GM18499 (cell line): ENCODE data around the gene PBX4.

Experiments
- ATAC-seq: cut with Tn5 transposase; IDR thresholded peaks from one replicate; pipeline ENCODE4 v1.9.1; 2021; ENCODE audit warnings: moderate number of reproducible peaks; ENCODE audit not compliant: insufficient read depth, unreplicated experiment

PBX4 gene

GRCh38 chr19:19530889-19531288 is 87.6 kb downstream of the PBX4 start:
- no peak for ATAC-seq

GRCh38 chr19:19530423-19530804 is 88.1 kb downstream of the PBX4 start:
- no peak for ATAC-seq

- ATAC-seq: no peak
Observed at GRCh38 chr19:19529783-19530422, 88.6 kb downstream of the PBX4 start.

- no peak for ATAC-seq
Observed at GRCh38 chr19:19528721-19529490, 89.6 kb downstream of the PBX4 start, which contains the start of gene YJEFN3. Gene YJEFN3 (plus strand): TSS chr19:19528911. CDS start chr19:19528933, 22 bp downstream.

- ATAC-seq: no peak
Observed at GRCh38 chr19:19527674-19528625, 90.5 kb downstream of the PBX4 start.

- no peak for ATAC-seq
Observed at GRCh38 chr19:19527371-19527656, 91.2 kb downstream of the PBX4 start.

GRCh38 chr19:19526581-19527370 is 91.7 kb downstream of the PBX4 start:
- no peak for ATAC-seq

- ATAC-seq: no peak
Observed at GRCh38 chr19:19525611-19526380, 92.7 kb downstream of the PBX4 start.

- no peak for ATAC-seq
Observed at GRCh38 chr19:19524053-19524452, 94.4 kb downstream of the PBX4 start.

- ATAC-seq: no peak
Observed at GRCh38 chr19:19523177-19523576, 95.3 kb downstream of the PBX4 start.

- ATAC-seq: no peak
Observed at GRCh38 chr19:19520989-19521388, 97.5 kb downstream of the PBX4 start.

GRCh38 chr19:19517235-19517619 is 101.3 kb downstream of the PBX4 start:
- no peak for ATAC-seq

GRCh38 chr19:19515642-19516519 is 102.6 kb downstream of the PBX4 start, which contains the start of gene NDUFA13:
Gene NDUFA13 (plus strand): TSS chr19:19516225. CDS start chr19:19516239, 14 bp downstream.
- ATAC-seq: peak; percentile 84

- ATAC-seq: no peak
Observed at GRCh38 chr19:19514881-19515641, 103.4 kb downstream of the PBX4 start, which contains the start of gene TSSK6. Gene TSSK6 (minus strand): TSS chr19:19515548. CDS start chr19:19515427, 121 bp downstream.

GRCh38 chr19:19514215-19514657 is 104.3 kb downstream of the PBX4 start:
- ATAC-seq: no peak

GRCh38 chr19:19513682-19514081 is 104.8 kb downstream of the PBX4 start:
- no peak for ATAC-seq
